Forelimb muscle (tissue), 1 donor: ENCODE measurements around the gene PCCA. TPM values are rescaled to one million over a fixed set of nuclear protein-coding genes. Genes with fewer than 3 reads are reported as not detected.
A peak's percentile ranks its signal among the peaks of the same experiment; 100 is the strongest.
"Not testable (repeated sequence)": the region's sequence is repeated elsewhere in the genome, so short reads cannot be mapped to it uniquely, and the experiment has no call there.

ENCODE experiments used
- DNase-seq: peaks from one replicate; pipeline ENCODE4 v3.0.0-alpha.2; 2013; ENCODE audit warnings: low read depth
- polyA plus RNA-seq: library from polyadenylated mRNA; unstranded; fragments of 120-200 nt; gene quantifications from one replicate; pipeline ENCODE4 v1.2.1, GENCODE V29; 2013; ENCODE audit not compliant: insufficient read length

The PCCA gene
- polyA plus RNA-seq, 1 donor: 38.2 TPM

DNA sequence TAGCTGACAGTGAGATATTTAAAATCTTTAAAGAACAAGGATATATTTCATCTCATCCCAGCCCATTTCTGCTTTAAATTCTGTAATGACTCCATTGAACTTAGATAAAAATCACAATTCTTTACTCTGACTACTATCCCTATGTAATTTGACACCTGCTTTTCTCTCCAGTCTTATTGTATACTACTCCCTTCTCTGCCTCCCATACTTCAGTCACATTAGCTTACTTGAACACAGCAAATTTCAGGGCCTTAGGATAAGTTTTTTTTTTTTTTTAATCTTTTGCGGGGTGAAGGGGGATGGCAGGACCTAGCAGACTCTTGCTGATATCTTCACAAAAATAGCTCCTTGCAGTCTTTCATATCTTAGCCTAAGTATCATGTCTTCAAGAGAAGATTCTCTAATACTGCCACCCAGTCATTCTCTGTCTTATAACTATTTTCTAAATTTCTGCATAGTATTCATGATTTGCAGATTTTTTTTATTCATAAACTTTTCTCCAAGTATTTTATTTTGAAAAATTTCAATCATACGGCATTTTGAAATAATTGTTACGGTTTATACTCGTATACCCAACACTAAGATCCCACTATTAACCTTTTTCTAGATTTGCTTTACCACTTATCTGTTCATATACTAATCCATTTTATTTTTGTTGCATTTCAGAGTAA lies 151.4 kb downstream of the PCCA start:
- no peak for DNase-seq

DNA sequence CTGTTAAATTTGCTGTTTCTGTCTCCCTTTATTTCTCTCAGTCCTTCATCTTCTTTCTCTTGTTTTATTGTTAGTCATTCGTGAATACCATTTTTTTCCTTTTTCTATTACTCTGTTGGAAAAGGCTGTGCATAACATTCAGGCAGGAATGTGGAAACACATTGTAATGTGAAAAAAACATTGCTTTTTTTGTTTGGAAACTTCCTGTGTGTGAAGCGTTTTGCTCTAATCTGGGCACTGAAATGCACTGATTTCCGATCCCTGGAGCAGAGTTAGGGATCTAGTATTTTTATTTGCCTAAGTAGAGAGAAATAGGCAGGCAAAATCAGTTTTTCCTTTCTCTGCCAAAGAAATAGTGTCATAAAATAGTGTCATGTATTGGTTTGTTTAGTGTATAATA lies 155.5 kb downstream of the PCCA start:
- DNase-seq: no peak

DNA sequence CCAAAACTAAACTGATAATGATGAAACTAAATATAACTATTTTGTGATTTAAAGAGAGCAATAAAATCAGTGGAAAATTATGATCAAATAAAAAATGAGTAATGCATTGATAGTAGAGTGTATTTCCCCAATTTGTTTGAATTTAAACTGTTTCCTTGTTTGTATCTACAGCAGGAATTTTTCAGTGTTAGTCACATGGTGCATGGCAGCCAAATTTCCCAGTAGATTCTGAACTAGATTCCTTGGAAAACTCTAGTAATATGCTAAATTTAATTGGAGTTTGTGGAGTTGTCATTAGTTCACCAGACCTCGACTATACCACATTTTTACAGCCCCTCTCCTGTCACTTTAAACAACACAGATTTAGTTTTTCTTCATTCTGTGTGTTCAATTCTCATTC lies 156.2 kb downstream of the PCCA start:
- DNase-seq: no peak

DNA sequence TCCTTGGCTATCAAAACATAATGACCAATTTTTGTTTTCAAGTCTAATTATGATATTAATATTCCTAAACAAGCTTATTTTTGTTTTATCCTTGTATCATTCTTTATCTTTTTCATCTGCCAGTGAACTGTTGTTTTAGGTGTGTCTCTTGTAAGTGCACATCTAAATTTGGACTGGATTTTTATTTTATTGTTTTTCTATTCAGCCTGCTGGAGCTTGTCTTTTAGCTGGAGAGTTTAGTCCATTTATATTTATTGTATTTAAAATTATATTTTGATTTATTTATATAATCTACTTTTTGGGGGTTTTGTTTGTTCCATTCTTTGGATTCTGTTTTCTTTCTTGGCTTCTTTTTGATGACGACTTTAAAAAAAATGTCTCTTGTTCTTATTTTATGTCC lies 159.0 kb downstream of the PCCA start:
- no peak for DNase-seq

GRCh38 chr13:100254002-100254401 lies 165.1 kb downstream of the PCCA start:
- DNase-seq: no peak

GRCh38 chr13:100262404-100262803 lies 173.5 kb downstream of the PCCA start:
- no peak for DNase-seq

DNA sequence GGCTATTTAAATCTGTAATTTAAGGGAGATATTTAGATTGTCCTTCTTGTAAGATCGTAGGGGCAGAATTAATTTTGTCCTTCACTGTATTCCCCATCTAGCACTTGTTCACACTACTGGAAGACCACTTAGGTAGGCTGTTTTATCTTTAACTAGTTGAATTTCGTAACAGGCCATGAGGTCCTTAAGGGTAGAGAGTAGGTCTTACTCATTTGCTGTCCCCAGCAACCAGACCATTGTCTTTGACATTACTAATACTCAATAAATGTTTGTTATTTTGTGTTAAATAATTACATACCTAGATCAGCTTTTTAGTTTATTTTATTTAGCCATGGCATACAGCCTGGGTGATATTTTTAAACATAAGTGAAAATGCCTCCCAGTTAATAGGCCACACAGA lies 177.1 kb downstream of the PCCA start:
- DNase-seq: no peak

- peak; percentile 4 for DNase-seq
Measured at GRCh38 chr13:100269837-100270236, 180.9 kb downstream of the PCCA start.

GRCh38 chr13:100273138-100273537 lies 184.2 kb downstream of the PCCA start:
- DNase-seq: no peak

- no peak for DNase-seq
Measured at GRCh38 chr13:100273552-100273951, 184.7 kb downstream of the PCCA start.

- no peak for DNase-seq
Measured at GRCh38 chr13:100274942-100275506, 186.1 kb downstream of the PCCA start.

- no peak for DNase-seq
Measured at GRCh38 chr13:100275746-100276145, 186.9 kb downstream of the PCCA start.

GRCh38 chr13:100280681-100281080 lies 191.8 kb downstream of the PCCA start:
- no peak for DNase-seq

DNA sequence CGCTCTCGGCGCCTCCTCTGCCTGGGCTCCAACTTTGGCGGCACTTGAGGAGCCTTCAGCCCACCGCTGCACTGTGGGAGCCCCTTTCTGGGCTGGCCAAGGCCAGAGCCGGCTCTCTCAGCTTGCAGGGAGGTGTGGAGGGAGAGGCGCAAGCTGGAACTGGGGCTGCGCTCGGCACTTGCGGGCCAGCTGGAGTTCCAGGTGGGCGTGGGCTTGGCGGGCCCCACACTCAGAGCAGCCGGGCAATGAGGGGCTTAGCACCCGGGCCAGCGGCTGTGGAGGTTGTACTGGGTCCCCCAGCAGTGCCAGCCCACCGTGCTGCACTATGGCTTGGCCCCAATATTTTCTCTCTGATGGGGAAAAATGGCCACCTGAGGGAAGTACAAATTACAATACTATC lies 193.4 kb downstream of the PCCA start:
- DNase-seq: not testable (repeated sequence)

DNA sequence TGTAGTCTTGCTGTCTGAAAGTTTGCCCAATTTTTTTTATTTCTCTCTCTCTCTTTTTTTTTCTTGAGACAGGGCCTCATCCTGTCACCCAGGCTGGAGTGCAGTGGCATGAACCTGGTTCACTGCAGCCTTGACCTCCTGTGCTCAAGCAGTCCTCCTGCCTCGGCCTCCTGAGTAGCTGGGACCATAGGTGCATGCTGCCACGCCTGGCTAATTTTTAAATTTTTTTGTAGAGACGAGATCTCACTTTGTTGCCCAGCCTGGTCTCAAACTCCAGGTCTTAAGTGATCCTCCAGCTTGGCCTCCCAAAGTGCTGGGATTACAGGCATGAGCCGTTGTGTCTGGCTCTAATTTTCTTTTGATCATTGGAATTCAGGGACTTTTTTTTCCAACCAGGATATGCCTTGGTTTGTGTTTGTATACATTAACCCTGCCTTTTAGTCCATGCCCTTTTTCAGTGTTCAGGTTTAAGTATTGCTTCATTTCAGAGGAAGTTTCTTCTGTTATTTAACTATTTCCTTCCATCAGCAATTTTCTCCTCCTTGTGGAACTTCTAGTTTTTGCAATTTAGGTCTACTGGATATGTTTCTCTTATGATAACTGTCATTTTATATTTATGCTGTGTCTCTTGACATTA lies 201.4 kb downstream of the PCCA start:
- DNase-seq: no peak

DNA sequence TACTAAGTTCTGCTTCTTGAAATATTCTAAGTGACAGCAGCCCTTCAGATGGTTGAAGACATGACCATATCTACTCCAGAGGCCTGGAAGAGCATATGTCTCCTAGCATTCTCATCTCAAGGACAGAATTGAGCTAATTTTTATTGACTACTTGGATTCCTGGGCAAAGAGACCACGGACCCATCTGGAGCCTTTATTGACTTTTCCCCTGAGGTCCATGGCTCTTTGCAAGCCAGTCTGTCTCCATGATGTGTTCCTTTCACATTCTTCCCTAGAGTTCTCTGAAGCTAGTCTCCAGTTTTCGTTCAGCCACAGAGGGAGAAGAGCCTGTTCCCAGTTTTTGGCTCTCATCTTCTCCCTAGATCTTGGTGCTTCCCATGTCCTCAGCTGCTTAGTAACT lies 202.7 kb downstream of the PCCA start:
- DNase-seq: no peak

DNA sequence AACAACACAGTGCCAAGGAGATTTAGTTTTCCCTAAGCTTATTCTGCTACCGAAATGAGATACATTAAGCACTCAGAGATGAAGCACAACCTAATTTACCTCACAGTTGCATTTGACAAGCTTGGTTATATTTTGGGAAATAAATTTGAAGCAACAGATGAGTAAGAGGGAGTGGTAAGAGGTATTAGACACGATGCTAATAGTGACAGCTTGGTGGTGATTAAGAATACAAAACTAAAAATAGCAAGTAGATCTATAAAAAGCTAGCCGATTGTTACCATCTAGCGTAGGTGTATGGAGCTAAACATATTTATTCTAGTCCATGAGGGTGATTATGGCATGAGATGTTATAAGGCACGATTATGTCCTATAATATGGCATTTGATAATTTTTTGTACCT lies 208.5 kb downstream of the PCCA start:
- no peak for DNase-seq

GRCh38 chr13:100298116-100298681 lies 209.3 kb downstream of the PCCA start:
- DNase-seq: no peak

DNA sequence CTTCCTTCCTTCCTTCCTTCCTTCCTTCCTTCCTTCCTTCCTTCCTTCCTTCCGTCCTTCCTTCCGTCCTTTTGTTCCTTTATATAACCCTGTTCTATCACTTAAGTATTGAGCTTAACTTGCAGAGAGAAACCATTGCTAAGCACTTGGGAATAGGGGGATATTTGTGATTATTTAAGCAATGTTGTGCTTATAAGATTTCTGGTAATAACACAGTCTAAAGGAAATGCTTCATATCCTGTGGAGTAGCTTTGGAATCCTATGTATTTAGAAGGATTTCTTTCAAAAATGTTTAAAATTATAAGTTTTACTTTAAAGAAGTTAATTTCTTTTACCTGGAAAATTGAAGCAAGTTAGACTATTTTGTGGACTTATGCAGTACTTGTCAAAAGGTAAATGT lies 209.8 kb downstream of the PCCA start:
- DNase-seq: no peak

GRCh38 chr13:100300243-100300642 lies 211.3 kb downstream of the PCCA start:
- DNase-seq: no peak

DNA sequence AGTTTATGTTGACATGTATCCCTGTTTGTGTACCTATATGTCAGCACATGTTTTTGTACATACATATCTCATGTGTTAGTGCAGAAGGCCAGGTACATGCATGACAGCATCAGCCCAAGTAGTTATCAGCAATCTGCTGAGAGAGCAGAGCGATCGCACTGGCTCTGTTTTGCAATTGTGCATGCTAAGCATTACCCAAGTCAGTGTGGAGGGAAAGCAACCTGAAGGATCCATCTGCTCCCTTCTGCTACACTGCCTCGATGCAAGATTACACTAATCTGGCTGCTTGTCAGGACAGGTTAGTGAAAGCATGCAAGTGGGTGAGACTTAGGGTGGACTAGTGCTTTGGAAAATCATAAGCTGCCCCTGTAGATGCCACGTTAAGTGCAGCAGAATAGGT lies 211.8 kb downstream of the PCCA start:
- DNase-seq: no peak

DNA sequence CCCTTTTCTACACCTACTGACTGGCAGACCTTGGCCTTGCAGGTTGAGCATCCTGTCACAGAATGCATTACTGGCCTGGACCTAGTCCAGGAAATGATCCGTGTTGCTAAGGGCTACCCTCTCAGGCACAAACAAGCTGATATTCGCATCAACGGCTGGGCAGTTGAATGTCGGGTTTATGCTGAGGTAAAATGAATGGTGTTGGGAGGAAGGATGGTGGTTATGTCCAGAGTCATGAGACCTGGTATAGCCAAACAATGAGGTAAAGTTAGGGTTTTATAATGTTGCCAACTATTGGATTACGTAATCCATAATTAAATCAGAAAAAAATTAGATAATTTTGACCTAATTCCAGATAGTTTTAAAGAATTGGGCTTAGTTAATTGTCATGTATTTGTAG lies 212.5 kb downstream of the PCCA start:
- no peak for DNase-seq

DNA sequence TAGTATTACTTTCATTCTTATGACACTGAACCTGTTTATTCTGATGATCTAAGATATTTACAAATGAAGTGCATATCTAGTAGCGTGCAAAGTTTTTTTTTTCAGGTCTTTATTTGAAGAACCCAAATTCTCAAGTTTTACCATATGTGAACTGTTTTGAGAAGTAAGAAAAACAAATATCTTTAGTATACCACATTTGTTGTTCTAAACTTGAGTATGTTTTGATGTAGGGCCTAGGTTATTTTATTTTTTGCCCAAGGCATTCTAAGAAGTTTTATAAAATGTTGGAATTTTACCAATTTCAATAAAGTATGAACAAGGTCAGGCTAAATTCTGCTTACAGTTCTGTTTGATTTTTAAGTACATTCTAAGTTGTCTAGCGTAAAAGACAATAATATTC lies 213.5 kb downstream of the PCCA start:
- DNase-seq: no peak
